Measurements from ENCODE around the gene GNMT.
"Not testable (repeated sequence)": the region's sequence is repeated elsewhere in the genome, so short reads cannot be mapped to it uniquely, and the experiment has no call there.

The GNMT gene

GRCh38 chr6:42942444-42942843 lies 18.1 kb upstream of the GNMT start:
- no peak for DNase-seq

- DNase-seq, result no peak
Measured at GRCh38 chr6:42947950-42948349, 12.6 kb upstream of the GNMT start.

GRCh38 chr6:42952389-42952788 lies 8.2 kb upstream of the GNMT start:
- DNase-seq, result no peak

- not testable (repeated sequence) for DNase-seq
Measured at GRCh38 chr6:42954405-42954804, 6.1 kb upstream of the GNMT start.

GRCh38 chr6:42958125-42958524 lies 2.4 kb upstream of the GNMT start:
- DNase-seq, result no peak

- DNase-seq, result no peak
Measured at GRCh38 chr6:42959917-42960242, 674 bp upstream of the GNMT start.

- DNase-seq, result no peak
Measured at GRCh38 chr6:42961020-42961470, 491 bp downstream of the GNMT start.

GRCh38 chr6:42962096-42962495 lies 1.5 kb downstream of the GNMT start:
- no peak for DNase-seq

GRCh38 chr6:42962502-42963178 lies 2.1 kb downstream of the GNMT start:
- no peak for DNase-seq

GRCh38 chr6:42963179-42963854 lies 2.8 kb downstream of the GNMT start:
- no peak for DNase-seq

GRCh38 chr6:42963855-42964605 lies 3.5 kb downstream of the GNMT start:
- no peak for DNase-seq

- DNase-seq, result no peak
Measured at GRCh38 chr6:42966571-42966970, 6.0 kb downstream of the GNMT start.

GRCh38 chr6:42967228-42967627 lies 6.7 kb downstream of the GNMT start:
- no peak for DNase-seq

GRCh38 chr6:42968126-42968701 lies 7.7 kb downstream of the GNMT start:
- DNase-seq, result no peak

GRCh38 chr6:42968783-42969182 lies 8.2 kb downstream of the GNMT start:
- DNase-seq, result no peak

- DNase-seq, result no peak
Measured at GRCh38 chr6:42969431-42969830, 8.9 kb downstream of the GNMT start.

- no peak for DNase-seq
Measured at GRCh38 chr6:42969934-42970333, 9.4 kb downstream of the GNMT start.

- no peak for DNase-seq
Measured at GRCh38 chr6:42970871-42971612, 10.5 kb downstream of the GNMT start.

- no peak for DNase-seq
Measured at GRCh38 chr6:42971746-42972327, 11.3 kb downstream of the GNMT start.

GRCh38 chr6:42973926-42974325 lies 13.4 kb downstream of the GNMT start:
- no peak for DNase-seq

- DNase-seq, result no peak
Measured at GRCh38 chr6:42974919-42975505, 14.5 kb downstream of the GNMT start.

GRCh38 chr6:42978487-42978838 lies 17.9 kb downstream of the GNMT start:
- DNase-seq, result peak; percentile 26

Measured in T1000 (cell line).